ENCODE results near the gene ARID1A.

DNA sequence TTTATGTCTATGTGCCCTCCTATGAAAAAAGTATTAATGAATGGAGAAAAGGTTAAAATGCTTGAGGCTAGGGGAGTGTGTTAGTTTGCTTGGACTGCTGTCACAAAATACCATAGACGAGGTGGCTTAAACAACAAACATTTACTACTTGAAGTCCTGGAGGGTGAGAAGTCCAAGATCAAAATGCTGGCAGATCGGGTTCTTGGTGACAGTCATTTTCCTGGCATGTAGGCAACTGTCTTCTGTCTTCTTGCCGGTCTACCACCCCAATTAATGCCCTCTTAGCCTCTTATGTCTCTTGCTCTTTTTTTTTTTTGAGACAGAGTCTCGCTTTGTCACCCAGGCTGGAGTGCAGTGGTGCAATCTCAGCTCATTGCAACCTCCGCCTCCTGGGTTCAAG, 15.0 kb downstream of the ARID1A start:
- TF ChIP-seq POLR2A (IDR thresholded peaks at IDR 0.05; ENCODE audit: low read length) (no peak), GATA1 (IDR thresholded peaks at IDR 0.05; ENCODE audit: low read depth, low read length) (no peak)
